A549 (cell line): Measurements from ENCODE around the gene ATP8B4. TPM values are rescaled to one million over a fixed set of nuclear protein-coding genes. Genes with fewer than 3 reads are reported as not detected.

Source experiments
- ATAC-seq, 2 experiments: fragments of 200-7000 bp in 1 of 2; fragments of >200 bp in 1 of 2; cut with Nextera tagmentation in 1 of 2; cut with Tn5 transposase in 1 of 2; 3 replicates each; pipeline versions ENCODE4 v1.8.0 to v1.9.1; 2018 to 2020; ENCODE audit warnings: mild to moderate bottlenecking in 1 of 2, moderate library complexity in 1 of 2
- CTCF ChIA-PET: fragments of 300-600 bp; sonication (Branson Sonifier 250); formaldehyde crosslinking; extraction: SDS; loops from one replicate; lab custom pipeline; 2021; ENCODE audit warnings: antibody characterized with exemption, inconsistent platforms; lab: Yijun Ruan, JAX
- POLR2A ChIA-PET: fragments of 350-600 bp; formaldehyde crosslinking; extraction: SDS; loops from one replicate; lab custom pipeline; 2021; ENCODE audit warnings: antibody characterized with exemption, inconsistent platforms; lab: Yijun Ruan, JAX
- DNase-seq, 2 experiments: peaks; one replicate each; pipeline versions ENCODE4 v3.0.0 to v3.0.0-alpha.2; 2011 to 2016; ENCODE audit warnings: low read depth in 1 of 2, low spot score in 1 of 2
- FAIRE-seq: peaks from 2 replicates; lab custom pipeline; 2011; peaks lifted over from hg19 to GRCh38; lab: Jason Lieb, UNC
- H3K27ac ChIP-seq, 2 experiments: fragments of >200 bp; sonication (Bioruptor Twin); formaldehyde crosslinking; 3 replicates each; pipeline ENCODE4 v1.5.1; 2016 to 2017
- H3K4me1 ChIP-seq: fragments of >200 bp; sonication (Bioruptor Twin); formaldehyde crosslinking; 3 replicates; pipeline ENCODE4 v1.6.1; 2016
- H3K4me2 ChIP-seq: fragments of >200 bp; sonication (Bioruptor Twin); formaldehyde crosslinking; 3 replicates; pipeline ENCODE4 v1.6.1; 2016
- H3K4me3 ChIP-seq: fragments of >200 bp; sonication (Bioruptor Twin); formaldehyde crosslinking; 3 replicates; pipeline ENCODE4 v1.5.1; 2016
- H3K9me3 ChIP-seq: fragments of >200 bp; sonication (Bioruptor Twin); formaldehyde crosslinking; 3 replicates; pipeline ENCODE4 v1.6.1; 2016
- CBX2 ChIP-seq: fragments of 200-600 bp; sonication (generic); IDR thresholded peaks from 2 replicates; pipeline ENCODE4 v1.6.1; 2016; ENCODE audit warnings: low read depth, mild to moderate bottlenecking, borderline replicate concordance
- CBX8 ChIP-seq: fragments of 200-600 bp; sonication (generic); IDR thresholded peaks from 2 replicates; pipeline ENCODE4 v1.6.1; 2016
- CTCF ChIP-seq: fragments of >200 bp; sonication (Bioruptor Twin); formaldehyde crosslinking; IDR thresholded peaks from 3 replicates; pipeline ENCODE4 v1.5.1; 2016
- E2F6 ChIP-seq: IDR thresholded peaks from 2 replicates; pipeline ENCODE4 v1.6.1; 2012; ENCODE audit warnings: low read depth, borderline replicate concordance
- ELK1 ChIP-seq: fragments of 150-350 bp; IDR thresholded peaks from 2 replicates; pipeline ENCODE4 v1.6.1; 2014; ENCODE audit warnings: low read depth, mild to moderate bottlenecking, low read length
- ESRRA ChIP-seq: fragments of 150-350 bp; IDR thresholded peaks from 2 replicates; pipeline ENCODE4 v1.6.1; 2014; ENCODE audit warnings: mild to moderate bottlenecking, low read length, borderline replicate concordance
- GATA3 ChIP-seq: IDR thresholded peaks from 2 replicates; pipeline ENCODE4 v1.6.1; 2012; ENCODE audit warnings: borderline replicate concordance
- HEYL ChIP-seq: fragments of 250-450 bp; sonication (Bioruptor Pico); IDR thresholded peaks from 2 replicates; pipeline ENCODE4 v1.8.0; 2021; ENCODE audit warnings: mild to moderate bottlenecking, moderate library complexity
- MAX ChIP-seq: IDR thresholded peaks from 2 replicates; pipeline ENCODE4 v1.6.1; 2012
- MAZ ChIP-seq: fragments of 150-350 bp; IDR thresholded peaks from 2 replicates; pipeline ENCODE4 v1.6.1; 2014; ENCODE audit warnings: antibody characterized with exemption, low read depth, low read length, borderline replicate concordance
- NFE2L2 ChIP-seq: fragments of 150-350 bp; conservative IDR thresholded peaks from 2 replicates; pipeline ENCODE4 v1.6.1; 2014; ENCODE audit warnings: low read length
- PBX3 ChIP-seq: IDR thresholded peaks from 2 replicates; pipeline ENCODE4 v1.6.1; 2012
- POLR2A ChIP-seq: IDR thresholded peaks from 2 replicates; pipeline ENCODE4 v1.6.1; 2012; ENCODE audit warnings: mild to moderate bottlenecking, low read length
- POLR2AphosphoS2 ChIP-seq: conservative IDR thresholded peaks from 2 replicates; pipeline ENCODE4 v1.6.1; 2012; ENCODE audit warnings: low read length, improper control_type of control experiment, inconsistent platforms
- RAD21 ChIP-seq, 2 experiments: fragments of >200 bp in 1 of 2; sonication (Bioruptor Twin) in 1 of 2; formaldehyde crosslinking in 1 of 2; IDR thresholded peaks in 1 of 2; conservative IDR thresholded peaks in 1 of 2; 2 replicates in 1 of 2; 3 replicates in 1 of 2; pipeline ENCODE4 v1.6.1; 2012 to 2018; ENCODE audit warnings: inconsistent platforms in 1 of 2
- RARB ChIP-seq: fragments of 250-450 bp; sonication (Bioruptor Pico); IDR thresholded peaks from 2 replicates; pipeline ENCODE4 v1.8.0; 2021; ENCODE audit warnings: mild to moderate bottlenecking, moderate library complexity
- RCOR1 ChIP-seq: fragments of 150-350 bp; IDR thresholded peaks from 2 replicates; pipeline ENCODE4 v1.6.1; 2014; ENCODE audit warnings: antibody characterized with exemption, low read length, low read depth
- RNF2 ChIP-seq: fragments of 200-600 bp; sonication (generic); IDR thresholded peaks from 2 replicates; pipeline ENCODE4 v1.6.1; 2016; ENCODE audit warnings: low read depth, mild to moderate bottlenecking, antibody characterized with exemption, moderate library complexity, borderline replicate concordance
- SMC3 ChIP-seq: fragments of >200 bp; sonication (Bioruptor Twin); formaldehyde crosslinking; IDR thresholded peaks from 3 replicates; pipeline ENCODE4 v1.6.1; 2018; ENCODE audit warnings: inconsistent platforms
- TFCP2L1 ChIP-seq: fragments of 250-450 bp; sonication (Bioruptor Pico); IDR thresholded peaks from 2 replicates; pipeline ENCODE4 v1.5.0; 2021; ENCODE audit warnings: mild to moderate bottlenecking
- ZNF302 ChIP-seq: fragments of 250-450 bp; sonication (Bioruptor Pico); IDR thresholded peaks from 2 replicates; pipeline ENCODE4 v1.9.0; 2021; ENCODE audit warnings: inconsistent platforms, mild to moderate bottlenecking, moderate library complexity
- ZSCAN20 ChIP-seq: fragments of 250-450 bp; sonication (Bioruptor Pico); IDR thresholded peaks from 2 replicates; pipeline ENCODE4 v1.8.0; 2022; ENCODE audit warnings: mild to moderate bottlenecking, moderate library complexity
- WGBS: methylation state at CpG from one replicate; pipeline ENCODE4 v1.1.6; 2017; ENCODE audit errors: missing lambda C conversion rate; 5-methylcytosine and 5-hydroxymethylcytosine counted together
- polyA plus RNA-seq, 4 experiments: library from polyadenylated mRNA; depleted of rRNA in 3 of 4; stranded (reverse); fragments of >200 nt; fragmentation: RNase III in 1 of 4; extraction: RNeasy Plus Mini Kit Qiagen cat#74134 plus additional on column Dnase treatment in 1 of 4; gene quantifications; 2 replicates in 3 of 4; 3 replicates in 1 of 4; pipeline ENCODE4 v1.2.3, GENCODE V29; 2011 to 2017

ATP8B4 gene
- polyA plus RNA-seq, 2 of the 4 experiments (the other 2 are of a cell fraction): 0.88 to 1.7 TPM

GRCh38 chr15:50150851-50151250 lies 31.8 kb upstream of the ATP8B4 start:
- no peak for DNase-seq
- no peak for FAIRE-seq
- no peak for TF ChIP-seq POLR2AphosphoS2
- no peak for TF ChIP-seq TFCP2L1 (CRISPR knock-in tag)
- TF ChIP-seq ZSCAN20 (CRISPR knock-in tag): no peak
- TF ChIP-seq CBX2: no peak
- no peak for TF ChIP-seq POLR2A
- no peak for TF ChIP-seq ELK1
- TF ChIP-seq RARB (CRISPR knock-in tag): no peak
- no peak for TF ChIP-seq HEYL (CRISPR knock-in tag)
- TF ChIP-seq PBX3: no peak
- no peak for TF ChIP-seq NFE2L2
- no peak for TF ChIP-seq E2F6
- TF ChIP-seq ZNF302 (CRISPR knock-in tag): no peak
- TF ChIP-seq MAX: no peak
- no peak for TF ChIP-seq SMC3
- TF ChIP-seq RAD21 (conservative IDR thresholded peaks at IDR 0.05 in 1 of 2, IDR thresholded peaks at IDR 0.05 in 1 of 2): no peak
- no peak for TF ChIP-seq RNF2
- no peak for TF ChIP-seq ESRRA
- no peak for TF ChIP-seq MAZ
- no peak for TF ChIP-seq CTCF
- Histone ChIP-seq H3K4me2 (no peak overlapping the region), H3K9me3 (no peaks in the 10 kb centered on the region), H3K4me1 (peaks cover 19% of the 10 kb centered on the region; the same call in 2 of the 3 replicates), H3K4me3 (no peak overlapping the region), H3K27ac (no peak overlapping the region)
- no peak for ATAC-seq
- CTCF ChIA-PET: interaction anchor here (0.6 to 5.8 kb wide), 10 partner anchors 9 to 1290 kb away, joined by 3 to 40 read pairs (median 4); partner anchors contain the start of gene SLC27A2
- POLR2A ChIA-PET: interaction anchor here (0.6 to 1.3 kb wide), 4 partner anchors 16 to 1586 kb away, joined by 5 to 9 read pairs (median 6); partner anchors contain the start of genes GABPB1 and LYSMD2

GRCh38 chr15:50150349-50150748 lies 31.3 kb upstream of the ATP8B4 start:
- no peaks in the 10 kb centered on the region for H3K9me3 ChIP-seq
- no peak for TF ChIP-seq GATA3
- TF ChIP-seq CBX8: no peak
- TF ChIP-seq RARB (CRISPR knock-in tag): no peak
- no peak for TF ChIP-seq RCOR1
- TF ChIP-seq MAZ: no peak
- TF ChIP-seq HEYL (CRISPR knock-in tag): no peak
- TF ChIP-seq ESRRA: no peak
- CTCF ChIA-PET: interaction anchor here (0.6 to 5.8 kb wide), 9 partner anchors 8 to 1580 kb away, joined by 3 to 40 read pairs (median 4); partner anchors contain the start of gene SLC27A2
- WGBS: 78% methylated on average over 3 of the region's 3 CpGs
- POLR2A ChIA-PET: no interaction called here
- peaks cover 23% of the 10 kb centered on the region; the same call in 2 of the 3 replicates for H3K4me1 ChIP-seq
- FAIRE-seq (no peak), ATAC-seq (no peak), DNase-seq (no peak)
- H3K4me2 ChIP-seq: no peak overlapping the region
- no peak overlapping the region for H3K4me3 ChIP-seq
- H3K27ac ChIP-seq: no peak overlapping the region
